Measurements from ENCODE around the gene CLEC20A.

GRCh38 chr1:178467837-178468236 lies 28.9 kb downstream of the CLEC20A start:
- TF ChIP-seq CTCF (IDR thresholded peaks at IDR 0.05), result no peak
- no peak for TF ChIP-seq POLR2A (IDR thresholded peaks at IDR 0.05)
- TF ChIP-seq POLR2AphosphoS5 (IDR thresholded peaks at IDR 0.05), result no peak

Measured in suprapubic skin (tissue), 4 donors.